ENCODE data around the gene KANSL1. TPM values are rescaled to one million over a fixed set of nuclear protein-coding genes. Genes with fewer than 3 reads are reported as not detected.

Gene KANSL1
- total RNA-seq, 1 experiment from 2014 or later, result 83.0 TPM

- no peaks in the 10 kb centered on the region for H3K36me3 ChIP-seq (ENCODE audit: control insufficient read depth, insufficient read depth, low read length)
- POLR2A ChIA-PET, result no interaction called here
- no peak overlapping the region for H3K4me3 Mint-ChIP-seq (ENCODE audit: unreplicated experiment)
- H3K9me3 ChIP-seq, result no peaks in the 10 kb centered on the region
- no peak for DNase-seq
- peaks cover 22% of the 10 kb centered on the region for H3K4me1 ChIP-seq
- no peaks in the 10 kb centered on the region for H3K9me3 Mint-ChIP-seq (ENCODE audit: unreplicated experiment)
- no TSS peak for BruUV-seq (replicated peaks)
- H3K4me1 Mint-ChIP-seq (ENCODE audit: low read depth, unreplicated experiment), result peaks cover 23% of the 10 kb centered on the region
- peaks cover 23% of the 10 kb centered on the region for H3K36me3 Mint-ChIP-seq (ENCODE audit: insufficient read depth, unreplicated experiment)
- CTCF ChIA-PET, result no interaction called here
- no peaks in the 10 kb centered on the region for H3K27me3 Mint-ChIP-seq (ENCODE audit: insufficient read depth, unreplicated experiment)
- H3K4me3 ChIP-seq (ENCODE audit: low read depth, low read length), result no peak overlapping the region
- H3K27me3 ChIP-seq (replicated peaks; ENCODE audit: control insufficient read depth, insufficient read depth, low read length), result no peaks in the 10 kb centered on the region
- H3K27ac Mint-ChIP-seq (ENCODE audit: unreplicated experiment), result no peak overlapping the region
- TF ChIP-seq CTCF (IDR thresholded peaks at IDR 0.05; ENCODE audit: insufficient read depth in 1 of 2, low read depth in 1 of 2, low read length in 1 of 2, severe bottlenecking in 1 of 2, unreplicated experiment in 1 of 2), result no peak
- intact Hi-C loops (cut with micrococcal nuclease; ENCODE audit: unreplicated experiment), result no loop called here
Observed at GRCh38 chr17:46139432-46140210, 53.6 kb downstream of the KANSL1 start.

- DNase-seq, result no peak
- Histone ChIP-seq H3K36me3 (ENCODE audit: control insufficient read depth, insufficient read depth, low read length) (no peaks in the 10 kb centered on the region), H3K9me3 (no peaks in the 10 kb centered on the region), H3K4me3 (ENCODE audit: low read depth, low read length) (no peak overlapping the region), H3K4me1 (peaks cover 22% of the 10 kb centered on the region), H3K27me3 (replicated peaks; ENCODE audit: control insufficient read depth, insufficient read depth, low read length) (no peaks in the 10 kb centered on the region)
- intact Hi-C loops (cut with micrococcal nuclease; ENCODE audit: unreplicated experiment), result no loop called here
- Mint-ChIP-seq H3K4me3 (ENCODE audit: unreplicated experiment) (no peak overlapping the region), H3K4me1 (ENCODE audit: low read depth, unreplicated experiment) (peaks cover 23% of the 10 kb centered on the region), H3K36me3 (ENCODE audit: insufficient read depth, unreplicated experiment) (peaks cover 23% of the 10 kb centered on the region), H3K27me3 (ENCODE audit: insufficient read depth, unreplicated experiment) (no peaks in the 10 kb centered on the region), H3K9me3 (ENCODE audit: unreplicated experiment) (no peaks in the 10 kb centered on the region), H3K27ac (ENCODE audit: unreplicated experiment) (no peak overlapping the region)
- no TSS peak for BruUV-seq (replicated peaks)
- CTCF ChIA-PET, result no interaction called here
- TF ChIP-seq CTCF (IDR thresholded peaks at IDR 0.05; ENCODE audit: insufficient read depth in 1 of 2, low read depth in 1 of 2, low read length in 1 of 2, severe bottlenecking in 1 of 2, unreplicated experiment in 1 of 2), result no peak
- POLR2A ChIA-PET, result no interaction called here
Observed at GRCh38 chr17:46138473-46138872, 54.8 kb downstream of the KANSL1 start.

- Mint-ChIP-seq H3K4me3 (ENCODE audit: unreplicated experiment) (no peak overlapping the region), H3K27ac (ENCODE audit: unreplicated experiment) (no peak overlapping the region), H3K9me3 (ENCODE audit: unreplicated experiment) (no peaks in the 10 kb centered on the region), H3K36me3 (ENCODE audit: insufficient read depth, unreplicated experiment) (peaks cover 28% of the 10 kb centered on the region), H3K27me3 (ENCODE audit: insufficient read depth, unreplicated experiment) (no peaks in the 10 kb centered on the region), H3K4me1 (ENCODE audit: low read depth, unreplicated experiment) (peaks cover 23% of the 10 kb centered on the region)
- BruUV-seq (replicated peaks), result no TSS peak
- Histone ChIP-seq H3K27me3 (replicated peaks; ENCODE audit: control insufficient read depth, insufficient read depth, low read length) (no peaks in the 10 kb centered on the region), H3K9me3 (no peaks in the 10 kb centered on the region), H3K36me3 (ENCODE audit: control insufficient read depth, insufficient read depth, low read length) (peaks cover 1% of the 10 kb centered on the region; the same call in 1 of the 2 replicates), H3K4me1 (peaks cover 18% of the 10 kb centered on the region), H3K4me3 (ENCODE audit: low read depth, low read length) (no peak overlapping the region)
- no peak for DNase-seq
- intact Hi-C loops (cut with micrococcal nuclease; ENCODE audit: unreplicated experiment), result no loop called here
- POLR2A ChIA-PET, result no interaction called here
- CTCF ChIA-PET, result no interaction called here
- no peak for TF ChIP-seq CTCF (IDR thresholded peaks at IDR 0.05; ENCODE audit: insufficient read depth in 1 of 2, low read depth in 1 of 2, low read length in 1 of 2, severe bottlenecking in 1 of 2, unreplicated experiment in 1 of 2)
Observed at GRCh38 chr17:46136820-46137219, 56.4 kb downstream of the KANSL1 start.
